GM12801 (cell line): ENCODE results near the gene KIAA0513.

Experiments
- TF ChIP-seq, protein P1 (sequence below): IDR thresholded peaks from one replicate; pipeline ENCODE4 v1.5.1; 2011; ENCODE audit warnings: control low read depth; ENCODE audit not compliant: insufficient read length; ENCODE audit errors: extremely low read depth

KIAA0513 gene

DNA sequence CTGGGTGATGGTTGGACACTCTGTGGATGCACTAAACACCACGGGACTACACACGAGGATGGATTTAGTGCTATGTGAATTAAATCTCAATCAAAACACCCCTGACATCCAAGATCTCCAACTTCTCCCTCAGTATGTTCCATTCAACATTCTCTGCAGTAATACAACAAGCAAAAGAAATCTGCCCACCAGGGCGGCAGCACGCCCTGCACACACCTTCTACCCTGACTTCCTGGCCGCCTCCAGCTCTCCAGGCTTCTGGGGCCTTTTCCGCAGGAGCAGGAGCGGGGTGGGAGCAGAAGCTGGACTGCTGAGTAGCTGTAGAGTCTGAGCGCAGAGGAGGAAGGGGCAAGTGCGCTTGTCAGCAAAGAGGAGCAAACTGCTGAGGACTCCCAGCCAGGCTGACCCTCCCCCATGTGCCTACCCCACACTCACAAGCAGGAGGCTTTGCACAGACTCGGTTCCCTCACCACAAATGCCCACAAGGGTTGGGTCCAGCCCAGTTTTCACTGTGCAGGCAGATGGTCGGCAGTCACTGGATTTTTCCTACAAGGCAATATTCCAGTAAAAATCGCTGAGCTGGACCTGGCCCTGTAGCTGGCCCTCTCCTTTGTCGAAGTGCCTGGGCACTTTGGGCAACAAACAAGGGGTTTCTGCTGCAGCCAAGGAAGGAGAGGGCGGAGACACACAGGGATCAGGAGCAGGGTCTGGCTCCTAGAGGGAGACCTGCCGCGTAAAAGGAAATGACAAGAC is 39.1 kb upstream of the KIAA0513 start:
- TF ChIP-seq, protein P1, sequence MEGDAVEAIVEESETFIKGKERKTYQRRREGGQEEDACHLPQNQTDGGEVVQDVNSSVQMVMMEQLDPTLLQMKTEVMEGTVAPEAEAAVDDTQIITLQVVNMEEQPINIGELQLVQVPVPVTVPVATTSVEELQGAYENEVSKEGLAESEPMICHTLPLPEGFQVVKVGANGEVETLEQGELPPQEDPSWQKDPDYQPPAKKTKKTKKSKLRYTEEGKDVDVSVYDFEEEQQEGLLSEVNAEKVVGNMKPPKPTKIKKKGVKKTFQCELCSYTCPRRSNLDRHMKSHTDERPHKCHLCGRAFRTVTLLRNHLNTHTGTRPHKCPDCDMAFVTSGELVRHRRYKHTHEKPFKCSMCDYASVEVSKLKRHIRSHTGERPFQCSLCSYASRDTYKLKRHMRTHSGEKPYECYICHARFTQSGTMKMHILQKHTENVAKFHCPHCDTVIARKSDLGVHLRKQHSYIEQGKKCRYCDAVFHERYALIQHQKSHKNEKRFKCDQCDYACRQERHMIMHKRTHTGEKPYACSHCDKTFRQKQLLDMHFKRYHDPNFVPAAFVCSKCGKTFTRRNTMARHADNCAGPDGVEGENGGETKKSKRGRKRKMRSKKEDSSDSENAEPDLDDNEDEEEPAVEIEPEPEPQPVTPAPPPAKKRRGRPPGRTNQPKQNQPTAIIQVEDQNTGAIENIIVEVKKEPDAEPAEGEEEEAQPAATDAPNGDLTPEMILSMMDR: no peak

- TF ChIP-seq, protein P1: no peak
Measured at GRCh38 chr16:84989749-84990620, 37.6 kb upstream of the KIAA0513 start.

GRCh38 chr16:84990782-84991181 is 36.8 kb upstream of the KIAA0513 start:
- TF ChIP-seq, protein P1: no peak

DNA sequence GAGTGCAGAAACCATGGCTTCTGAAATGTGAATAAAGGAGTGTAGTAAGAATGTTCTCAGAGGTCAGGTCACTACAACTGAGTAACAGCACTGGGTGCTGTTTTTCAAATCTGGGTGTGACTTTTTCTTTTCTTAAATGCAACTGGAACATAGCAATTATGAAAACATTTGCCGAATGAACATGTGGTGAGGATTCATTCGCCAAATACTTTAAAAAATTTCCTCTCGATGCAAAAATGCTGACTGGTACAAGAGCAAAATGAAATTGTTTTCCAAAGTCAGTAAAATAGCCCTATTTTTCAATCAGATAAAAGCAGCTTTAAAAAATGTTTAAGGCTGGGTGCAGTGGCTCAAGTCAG is 34.9 kb upstream of the KIAA0513 start:
- TF ChIP-seq, protein P1: no peak

DNA sequence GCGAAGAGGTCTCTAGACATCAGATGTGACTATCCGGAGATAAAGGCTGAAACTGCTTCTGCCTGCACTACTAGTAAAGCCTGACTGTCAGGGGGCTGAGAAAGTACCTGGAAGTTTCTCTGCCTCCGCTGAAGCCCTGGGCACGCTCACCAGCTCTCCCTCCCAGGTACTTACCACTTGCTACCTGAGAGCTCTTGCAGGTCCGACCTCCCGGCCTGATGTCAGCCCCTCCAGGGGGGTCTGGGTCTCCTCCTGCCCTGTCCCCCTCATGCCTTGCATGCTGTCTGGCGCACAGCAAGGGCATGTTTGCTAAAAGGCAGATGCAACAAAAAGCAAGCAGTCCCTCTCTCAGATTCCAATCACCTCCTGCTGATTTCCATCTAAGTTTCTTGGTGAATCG is 33.7 kb upstream of the KIAA0513 start:
- TF ChIP-seq, protein P1: no peak

DNA sequence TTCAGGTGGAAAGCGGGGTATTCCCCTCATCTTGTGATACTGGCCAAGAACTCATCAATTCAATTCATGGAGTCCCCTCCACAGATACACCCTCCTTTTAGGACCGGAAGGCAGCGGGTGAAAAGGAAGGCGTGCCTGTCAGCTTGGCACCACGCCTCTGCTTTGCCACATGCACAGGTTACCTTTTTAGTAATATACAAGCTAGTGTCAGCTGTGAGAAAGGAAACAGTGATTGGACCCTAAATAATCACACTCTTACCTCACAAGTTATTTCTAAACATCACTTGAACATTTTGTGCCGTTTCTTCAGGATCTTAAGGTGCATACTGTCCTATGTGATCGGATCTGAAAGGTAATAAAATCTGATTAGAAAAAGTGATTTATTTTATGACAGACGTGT is 31.9 kb upstream of the KIAA0513 start:
- TF ChIP-seq, protein P1: no peak

DNA sequence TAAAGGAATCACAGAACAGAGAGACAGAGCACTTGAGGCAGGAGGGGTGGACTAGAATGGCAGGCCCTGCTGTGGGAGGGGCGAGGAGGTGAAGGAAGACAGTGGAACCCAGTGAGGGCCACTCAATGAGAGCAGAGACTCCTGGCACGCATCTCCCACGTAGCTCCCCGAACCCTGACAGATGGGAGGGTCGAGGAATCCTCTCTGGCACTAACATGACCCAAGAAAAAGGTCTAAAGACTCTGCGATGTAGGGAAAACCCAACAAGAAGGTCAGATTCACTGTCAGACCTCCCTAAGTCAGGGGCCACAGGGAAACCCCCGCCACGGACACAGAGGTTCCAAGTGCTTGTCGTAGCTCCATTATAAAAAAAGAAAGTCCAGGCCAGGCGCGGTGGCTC is 31.2 kb upstream of the KIAA0513 start:
- TF ChIP-seq, protein P1: no peak
